Upper lobe of left lung (tissue), 4 donors: ENCODE data around the gene FMO4.

ENCODE experiments used
- EP300 ChIP-seq, 4 donors: sonication (generic); formaldehyde crosslinking; IDR thresholded peaks; one replicate each; pipeline ENCODE4 v1.5.1; 2017; ENCODE audit warnings: antibody characterized with exemption in 4 of 4, control low read depth in 2 of 4
- POLR2A ChIP-seq, 4 donors: fragments of 450-650 bp; IDR thresholded peaks; one replicate each; pipeline ENCODE4 v1.5.1; 2016 to 2017; ENCODE audit warnings: antibody characterized with exemption in 4 of 4, mild to moderate bottlenecking in 2 of 4
- POLR2AphosphoS5 ChIP-seq, 2 donors: sonication (generic); formaldehyde crosslinking; IDR thresholded peaks; one replicate each; pipeline ENCODE4 v1.5.1; 2017; ENCODE audit warnings: antibody characterized with exemption in 2 of 2
- TF ChIP-seq, protein P1 (sequence below), 6 experiments: fragments of 450-650 bp in 4 of 6; fragments of 200-600 bp in 2 of 6; sonication (generic) in 2 of 6; IDR thresholded peaks; one replicate each; pipeline ENCODE4 v1.5.1; 2016 to 2019; ENCODE audit warnings: antibody characterized with exemption in 6 of 6

DNA sequence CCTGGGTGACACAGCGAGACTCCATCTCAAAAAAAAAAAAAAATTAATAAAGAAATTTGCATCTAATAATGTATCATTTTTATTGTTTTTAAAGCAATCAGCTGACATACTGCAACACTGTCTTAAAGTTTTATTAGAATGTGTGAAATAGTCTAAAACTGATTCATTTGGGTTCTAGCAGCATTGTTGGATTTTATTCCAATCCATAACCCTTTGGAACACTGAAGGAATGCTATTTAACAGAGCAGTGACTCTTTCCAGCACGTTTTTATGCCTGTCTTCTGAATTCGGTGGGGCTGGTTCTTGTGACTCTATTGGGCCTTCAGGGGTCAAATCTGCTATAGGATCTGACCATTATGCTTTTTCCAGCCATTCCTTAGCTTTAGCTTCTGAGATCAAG lies 18.2 kb upstream of the FMO4 start:
- TF ChIP-seq, protein P1, sequence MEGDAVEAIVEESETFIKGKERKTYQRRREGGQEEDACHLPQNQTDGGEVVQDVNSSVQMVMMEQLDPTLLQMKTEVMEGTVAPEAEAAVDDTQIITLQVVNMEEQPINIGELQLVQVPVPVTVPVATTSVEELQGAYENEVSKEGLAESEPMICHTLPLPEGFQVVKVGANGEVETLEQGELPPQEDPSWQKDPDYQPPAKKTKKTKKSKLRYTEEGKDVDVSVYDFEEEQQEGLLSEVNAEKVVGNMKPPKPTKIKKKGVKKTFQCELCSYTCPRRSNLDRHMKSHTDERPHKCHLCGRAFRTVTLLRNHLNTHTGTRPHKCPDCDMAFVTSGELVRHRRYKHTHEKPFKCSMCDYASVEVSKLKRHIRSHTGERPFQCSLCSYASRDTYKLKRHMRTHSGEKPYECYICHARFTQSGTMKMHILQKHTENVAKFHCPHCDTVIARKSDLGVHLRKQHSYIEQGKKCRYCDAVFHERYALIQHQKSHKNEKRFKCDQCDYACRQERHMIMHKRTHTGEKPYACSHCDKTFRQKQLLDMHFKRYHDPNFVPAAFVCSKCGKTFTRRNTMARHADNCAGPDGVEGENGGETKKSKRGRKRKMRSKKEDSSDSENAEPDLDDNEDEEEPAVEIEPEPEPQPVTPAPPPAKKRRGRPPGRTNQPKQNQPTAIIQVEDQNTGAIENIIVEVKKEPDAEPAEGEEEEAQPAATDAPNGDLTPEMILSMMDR (IDR thresholded peaks at IDR 0.05), result no peak
- TF ChIP-seq POLR2A (IDR thresholded peaks at IDR 0.05) (no peak), POLR2AphosphoS5 (IDR thresholded peaks at IDR 0.05) (no peak), EP300 (IDR thresholded peaks at IDR 0.05) (no peak)
